ENCODE data around the gene TMEM208.

GRCh38 chr16:67260426-67261063 lies 33.6 kb downstream of the TMEM208 start:
- TF ChIP-seq HDAC6 (IDR thresholded peaks at IDR 0.05; ENCODE audit: low read depth, low read length) (no peak), EZH2 (IDR thresholded peaks at IDR 0.05; ENCODE audit: low read depth, low read length, severe bottlenecking) (no peak)
